PC-3 (cell line): ENCODE data around the gene GRIA4. TPM values are rescaled to one million over a fixed set of nuclear protein-coding genes. Genes with fewer than 3 reads are reported as not detected.

Experiments
- ATAC-seq: fragments of 200-7000 bp; cut with Tn5 transposase; 2 replicates; pipeline ENCODE4 v1.9.1; 2020; ENCODE audit warnings: mild to moderate bottlenecking, moderate library complexity
- BruUV-seq: library from RNA; stranded (reverse); fragments of 400-500 nt; replicated peaks from 2 replicates; lab custom pipeline; 2021; lab: Mats Ljungman, UMichigan
- CTCF ChIA-PET: fragments of 300-600 bp; sonication (Branson Sonifier 250); formaldehyde crosslinking; loops from one replicate; lab custom pipeline; 2022; ENCODE audit warnings: antibody characterized with exemption; lab: Charles Lee
- POLR2A ChIA-PET: fragments of 300-600 bp; sonication (Branson Sonifier 250); formaldehyde crosslinking; loops from one replicate; lab custom pipeline; 2022; ENCODE audit warnings: antibody characterized with exemption; ENCODE audit not compliant: unreplicated experiment; lab: Charles Lee
- DNase-seq: peaks from one replicate; pipeline ENCODE4 v3.0.0-alpha.2; 2015
- H2AFZ ChIP-seq: fragments of 300-600 bp; sonication (generic); 2 replicates; pipeline ENCODE4 v1.6.0; 2016; ENCODE audit warnings: antibody characterized with exemption, low read length
- H3F3A ChIP-seq: fragments of 300-600 bp; sonication (generic); one replicate; pipeline ENCODE4 v1.6.0; 2017; ENCODE audit warnings: antibody characterized with exemption, low read length, control low read depth, mild to moderate bottlenecking; ENCODE audit not compliant: unreplicated experiment
- H3K27ac ChIP-seq: fragments of 300-600 bp; sonication (generic); 2 replicates; pipeline ENCODE4 v1.5.1; 2016; ENCODE audit warnings: mild to moderate bottlenecking, low read length
- H3K27me3 ChIP-seq: fragments of 300-600 bp; sonication (generic); 2 replicates; pipeline ENCODE4 v1.6.1; 2016; ENCODE audit warnings: low read length, mixed read lengths
- H3K36me3 ChIP-seq: fragments of 300-600 bp; sonication (generic); 2 replicates; pipeline ENCODE4 v1.6.1; 2016; ENCODE audit warnings: low read depth, mixed run types, low read length, mixed read lengths
- H3K4me1 ChIP-seq: fragments of 300-600 bp; sonication (generic); 2 replicates; pipeline ENCODE4 v1.5.1; 2016; ENCODE audit warnings: low read length; ENCODE audit not compliant: insufficient read depth
- H3K4me2 ChIP-seq: fragments of 300-600 bp; sonication (generic); 2 replicates; pipeline ENCODE4 v1.6.0; 2016; ENCODE audit warnings: low read length
- H3K4me3 ChIP-seq: fragments of 300-600 bp; sonication (generic); 2 replicates; pipeline ENCODE4 v1.5.1; 2016; ENCODE audit warnings: mild to moderate bottlenecking, low read length, mixed read lengths
- H3K79me2 ChIP-seq: fragments of 300-600 bp; sonication (generic); 2 replicates; pipeline ENCODE4 v1.6.1; 2017; ENCODE audit warnings: low read length, mixed read lengths
- H3K9ac ChIP-seq: fragments of 300-600 bp; sonication (generic); 2 replicates; pipeline ENCODE4 v1.6.0; 2016; ENCODE audit warnings: mild to moderate bottlenecking, low read length
- H3K9me2 ChIP-seq: fragments of 300-600 bp; sonication (generic); replicated peaks from 2 replicates; pipeline ENCODE4 v1.6.1; 2016; ENCODE audit warnings: mixed run types, low read length, mixed read lengths
- H3K9me3 ChIP-seq: fragments of 300-600 bp; sonication (generic); 2 replicates; pipeline ENCODE4 v1.6.1; 2016; ENCODE audit warnings: low read length, mixed read lengths
- H4K20me1 ChIP-seq: fragments of 300-600 bp; sonication (generic); 2 replicates; pipeline ENCODE4 v1.6.1; 2016; ENCODE audit warnings: low read length, mixed read lengths
- CTCF ChIP-seq: fragments of 300-600 bp; sonication (generic); conservative IDR thresholded peaks from 2 replicates; pipeline ENCODE4 v1.5.1; 2017; ENCODE audit warnings: antibody characterized with exemption, low read depth, mild to moderate bottlenecking, low read length
- EZH2 ChIP-seq: fragments of 300-600 bp; sonication (generic); IDR thresholded peaks from one replicate; pipeline ENCODE4 v1.6.1; 2017; ENCODE audit warnings: antibody characterized with exemption, mild to moderate bottlenecking, low read length; ENCODE audit not compliant: unreplicated experiment
- EZH2phosphoT487 ChIP-seq: fragments of 300-600 bp; sonication (generic); IDR thresholded peaks from 2 replicates; pipeline ENCODE4 v1.6.1; 2018; ENCODE audit warnings: mild to moderate bottlenecking, antibody characterized with exemption, low read length, borderline replicate concordance
- intact Hi-C: fragments of 100-400 bp; cut with micrococcal nuclease; formaldehyde crosslinking; loops from 2 replicates; pipeline ENCODE4 v1.9.0; 2023
- total RNA-seq: library from RNA; depleted of rRNA; stranded (reverse); fragments of >200 nt; gene quantifications from 2 replicates; pipeline ENCODE4 v1.2.3, GENCODE V29; 2014

The GRIA4 gene
- total RNA-seq, 1 experiment from 2014 or later, result not detected

- no TSS peak for BruUV-seq
- no peaks in the 10 kb centered on the region for H3K79me2 ChIP-seq
- CTCF ChIA-PET, result interaction anchor here (0.6 kb wide), 1 partner anchor 443 kb away, joined by 9 read pairs; no protein-coding TSS in a partner anchor
- no peak overlapping the region for H3K27ac ChIP-seq
- H2AFZ ChIP-seq, result no peak overlapping the region
- POLR2A ChIA-PET, result no interaction called here
- H3K9me3 ChIP-seq, result no peaks in the 10 kb centered on the region
- peaks cover 37% of the 10 kb centered on the region for H3K27me3 ChIP-seq
- no peaks in the 10 kb centered on the region for H3K36me3 ChIP-seq
- no peak for DNase-seq
- 0 out of 2 replicates have a peak, but pooled peaks cover 3% of the 10 kb centered on the region for H3K4me1 ChIP-seq
- intact Hi-C loops, result no loop called here
- H3K4me2 ChIP-seq, result no peak overlapping the region
- H3K4me3 ChIP-seq, result no peak overlapping the region
- no peaks in the 10 kb centered on the region for H3F3A ChIP-seq
- H4K20me1 ChIP-seq, result no peaks in the 10 kb centered on the region
- no peaks in the 10 kb centered on the region for H3K9me2 ChIP-seq
- no peak for ATAC-seq
- TF ChIP-seq CTCF (no peak), EZH2 (no peak), EZH2phosphoT487 (no peak)
- H3K9ac ChIP-seq, result no peak overlapping the region
Measured at GRCh38 chr11:105611572-105612441, 1.9 kb downstream of the GRIA4 start.

GRCh38 chr11:105612771-105613170, 2.9 kb downstream of the GRIA4 start:
- H3K36me3 ChIP-seq, result no peaks in the 10 kb centered on the region
- peaks cover 37% of the 10 kb centered on the region for H3K27me3 ChIP-seq
- H3K79me2 ChIP-seq, result no peaks in the 10 kb centered on the region
- no peak overlapping the region for H3K9ac ChIP-seq
- no peaks in the 10 kb centered on the region for H4K20me1 ChIP-seq
- BruUV-seq, result no TSS peak
- no peak for TF ChIP-seq EZH2phosphoT487
- TF ChIP-seq EZH2, result no peak
- no peak for TF ChIP-seq CTCF
- ChIA-PET CTCF (interaction anchor here (0.6 kb wide), 1 partner anchor 444 kb away, joined by 9 read pairs; no protein-coding TSS in a partner anchor), POLR2A (no interaction called here)
- H3K4me1 ChIP-seq, result 0 out of 2 replicates have a peak, but pooled peaks cover 3% of the 10 kb centered on the region
- H3K9me2 ChIP-seq, result no peaks in the 10 kb centered on the region
- no peak overlapping the region for H3K4me2 ChIP-seq
- no peak for ATAC-seq
- no peak overlapping the region for H3K27ac ChIP-seq
- DNase-seq, result no peak
- H3F3A ChIP-seq, result no peaks in the 10 kb centered on the region
- intact Hi-C loops, result no loop called here
- no peak overlapping the region for H2AFZ ChIP-seq
- H3K4me3 ChIP-seq, result no peak overlapping the region
- no peaks in the 10 kb centered on the region for H3K9me3 ChIP-seq

- H3F3A ChIP-seq, result no peaks in the 10 kb centered on the region
- H3K4me3 ChIP-seq, result no peak overlapping the region
- no peaks in the 10 kb centered on the region for H3K79me2 ChIP-seq
- H3K36me3 ChIP-seq, result no peaks in the 10 kb centered on the region
- H3K9me3 ChIP-seq, result no peaks in the 10 kb centered on the region
- no TSS peak for BruUV-seq
- TF ChIP-seq CTCF, result no peak
- no peak for TF ChIP-seq EZH2phosphoT487
- TF ChIP-seq EZH2, result no peak
- H3K9ac ChIP-seq, result no peak overlapping the region
- CTCF ChIA-PET, result no interaction called here
- H3K27ac ChIP-seq, result no peak overlapping the region
- POLR2A ChIA-PET, result no interaction called here
- no peak for DNase-seq
- H3K9me2 ChIP-seq, result no peaks in the 10 kb centered on the region
- no peak overlapping the region for H2AFZ ChIP-seq
- no peak overlapping the region for H3K4me2 ChIP-seq
- no peaks in the 10 kb centered on the region for H4K20me1 ChIP-seq
- H3K4me1 ChIP-seq, result 0 out of 2 replicates have a peak, but pooled peaks cover 3% of the 10 kb centered on the region
- intact Hi-C loops, result no loop called here
- H3K27me3 ChIP-seq, result peaks cover 37% of the 10 kb centered on the region
- ATAC-seq, result no peak
Measured at GRCh38 chr11:105613183-105613582, 3.3 kb downstream of the GRIA4 start.
